ENCODE data around the gene RNPS1.
"Not testable (repeated sequence)": the region's sequence is repeated elsewhere in the genome, so short reads cannot be mapped to it uniquely, and the experiment has no call there.

RNPS1 gene

GRCh38 chr16:2282866-2283555, 15.1 kb upstream of the RNPS1 start:
- no peak for DNase-seq (ENCODE audit: low read depth)

- no peak for DNase-seq (ENCODE audit: low read depth)
Observed at GRCh38 chr16:2282262-2282661, 14.3 kb upstream of the RNPS1 start.

GRCh38 chr16:2280981-2281542, 13.1 kb upstream of the RNPS1 start:
- no peak for DNase-seq (ENCODE audit: low read depth)

GRCh38 chr16:2280461-2280860, 12.5 kb upstream of the RNPS1 start:
- DNase-seq (ENCODE audit: low read depth): no peak

- DNase-seq (ENCODE audit: low read depth): no peak
Observed at GRCh38 chr16:2278956-2279800, 11.3 kb upstream of the RNPS1 start.

- no peak for DNase-seq (ENCODE audit: low read depth)
Observed at GRCh38 chr16:2278272-2278608, 10.3 kb upstream of the RNPS1 start.

GRCh38 chr16:2277466-2278271, 9.7 kb upstream of the RNPS1 start:
- DNase-seq (ENCODE audit: low read depth): no peak

GRCh38 chr16:2276368-2277195, 8.7 kb upstream of the RNPS1 start:
- no peak for DNase-seq (ENCODE audit: low read depth)

- no peak for DNase-seq (ENCODE audit: low read depth)
Observed at GRCh38 chr16:2275476-2276367, 7.8 kb upstream of the RNPS1 start.

- DNase-seq (ENCODE audit: low read depth): no peak
Observed at GRCh38 chr16:2273931-2274330, 6.0 kb upstream of the RNPS1 start.

GRCh38 chr16:2273484-2273883, 5.6 kb upstream of the RNPS1 start:
- DNase-seq (ENCODE audit: low read depth): no peak

GRCh38 chr16:2271848-2272461, 4.0 kb upstream of the RNPS1 start:
- no peak for DNase-seq (ENCODE audit: low read depth)

GRCh38 chr16:2270588-2271470, 2.9 kb upstream of the RNPS1 start:
- no peak for DNase-seq (ENCODE audit: low read depth)

- DNase-seq (ENCODE audit: low read depth): no peak
Observed at GRCh38 chr16:2270070-2270462, 2.1 kb upstream of the RNPS1 start.

- not testable (repeated sequence) for DNase-seq (ENCODE audit: low read depth)
Observed at GRCh38 chr16:2267505-2267912, 417 bp downstream of the RNPS1 start.

GRCh38 chr16:2266887-2267286, 1.0 kb downstream of the RNPS1 start:
- DNase-seq (ENCODE audit: low read depth): not testable (repeated sequence)

- DNase-seq (ENCODE audit: low read depth): not testable (repeated sequence)
Observed at GRCh38 chr16:2263026-2263425, 4.9 kb downstream of the RNPS1 start.

GRCh38 chr16:2260250-2260649, 7.7 kb downstream of the RNPS1 start:
- no peak for DNase-seq (ENCODE audit: low read depth)

GRCh38 chr16:2258530-2258929, 9.4 kb downstream of the RNPS1 start:
- not testable (repeated sequence) for DNase-seq (ENCODE audit: low read depth)
